Measurements from ENCODE around the gene NDUFS4.
"Not testable (repeated sequence)": the region's sequence is repeated elsewhere in the genome, so short reads cannot be mapped to it uniquely, and the experiment has no call there.

- TF ChIP-seq CTCF, POLR2A (IDR thresholded peaks at IDR 0.05): not testable (repeated sequence)
These were observed 19.7 kb upstream of the NDUFS4 start for GRCh38 chr5:53540739-53541138.
